HepG2 (cell line): ENCODE results near the gene HLF. TPM values are rescaled to one million over a fixed set of nuclear protein-coding genes. Genes with fewer than 3 reads are reported as not detected.

Experiments used
- FOXJ3 ChIP-seq: sonication (generic); formaldehyde crosslinking; IDR thresholded peaks from 2 replicates; pipeline ENCODE4 v1.4.0; 2020; ENCODE audit warnings: missing genetic modification reagents, mild to moderate bottlenecking, borderline replicate concordance
- HDAC6 ChIP-seq: fragments of 200-600 bp; sonication (generic); IDR thresholded peaks from 2 replicates; pipeline ENCODE4 v1.7.0; 2017; ENCODE audit warnings: mild to moderate bottlenecking, antibody characterized with exemption, low read length, low read depth
- HNRNPLL ChIP-seq: fragments of 200-400 bp; formaldehyde crosslinking; IDR thresholded peaks from 2 replicates; pipeline ENCODE4 v1.6.1; 2017; ENCODE audit warnings: mild to moderate bottlenecking, low read depth, low read length; ENCODE audit not compliant: poor library complexity, severe bottlenecking
- HOXA9 ChIP-seq: sonication (generic); formaldehyde crosslinking; IDR thresholded peaks from 2 replicates; pipeline ENCODE4 v1.8.1; 2022; ENCODE audit warnings: missing genetic modification reagents, mild to moderate bottlenecking, moderate library complexity, borderline replicate concordance
- KAT8 ChIP-seq: IDR thresholded peaks from 2 replicates; pipeline ENCODE4 v1.6.1; 2016; ENCODE audit warnings: missing genetic modification reagents, missing compliant biosample characterization
- MTF1 ChIP-seq: sonication (generic); formaldehyde crosslinking; IDR thresholded peaks from 2 replicates; pipeline ENCODE4 v1.5.0; 2020; ENCODE audit warnings: missing genetic modification reagents
- NAIF1 ChIP-seq: sonication (generic); formaldehyde crosslinking; IDR thresholded peaks from 2 replicates; pipeline ENCODE4 v1.5.0; 2020; ENCODE audit warnings: mild to moderate bottlenecking, missing genetic modification reagents, borderline replicate concordance
- NFKB2 ChIP-seq: sonication (generic); formaldehyde crosslinking; IDR thresholded peaks from 2 replicates; pipeline ENCODE4 v1.4.0; 2020; ENCODE audit warnings: missing genetic modification reagents, borderline replicate concordance
- PRDM10 ChIP-seq: sonication (generic); formaldehyde crosslinking; IDR thresholded peaks from 2 replicates; pipeline ENCODE4 v1.4.0; 2020; ENCODE audit warnings: low read depth, missing genetic modification reagents
- RBFOX2 ChIP-seq: fragments of 200-400 bp; formaldehyde crosslinking; IDR thresholded peaks from 2 replicates; pipeline ENCODE4 v1.6.1; 2017; ENCODE audit warnings: low read depth, mild to moderate bottlenecking, low read length
- RBM39 ChIP-seq: fragments of 200-400 bp; formaldehyde crosslinking; IDR thresholded peaks from one replicate; pipeline ENCODE4 v1.6.1; 2018; ENCODE audit warnings: antibody characterized with exemption, mild to moderate bottlenecking, low read depth, low read length; ENCODE audit not compliant: poor library complexity, severe bottlenecking
- RFXAP ChIP-seq: sonication (generic); formaldehyde crosslinking; IDR thresholded peaks from 2 replicates; pipeline ENCODE4 v1.4.0; 2020; ENCODE audit warnings: missing genetic modification reagents, borderline replicate concordance
- SATB2 ChIP-seq: sonication (generic); formaldehyde crosslinking; IDR thresholded peaks from 2 replicates; pipeline ENCODE4 v1.5.0; 2020; ENCODE audit warnings: missing genetic modification reagents
- TAF15 ChIP-seq: fragments of 200-400 bp; formaldehyde crosslinking; IDR thresholded peaks from one replicate; pipeline ENCODE4 v1.6.1; 2018; ENCODE audit warnings: mild to moderate bottlenecking, low read depth, low read length; ENCODE audit not compliant: poor library complexity, severe bottlenecking
- TCF12 ChIP-seq, 2 experiments: fragments of 450-650 bp in 1 of 2; sonication (generic) in 1 of 2; formaldehyde crosslinking in 1 of 2; IDR thresholded peaks; 2 replicates each; pipeline versions ENCODE4 v1.6.1 to v1.8.0; 2017 to 2022; ENCODE audit warnings: antibody characterized with exemption in 1 of 2, mild to moderate bottlenecking in 1 of 2, missing genetic modification reagents in 1 of 2, moderate library complexity in 1 of 2
- WIZ ChIP-seq: sonication (generic); formaldehyde crosslinking; IDR thresholded peaks from 2 replicates; pipeline ENCODE4 v1.5.1; 2020; ENCODE audit warnings: mild to moderate bottlenecking, missing genetic modification reagents
- ZFX ChIP-seq: sonication (generic); formaldehyde crosslinking; IDR thresholded peaks from 2 replicates; pipeline ENCODE4 v1.4.0; 2020; ENCODE audit warnings: mild to moderate bottlenecking, low read depth, missing genetic modification reagents, moderate library complexity
- ZNF263 ChIP-seq: sonication (generic); formaldehyde crosslinking; IDR thresholded peaks from 2 replicates; pipeline ENCODE4 v1.4.0; 2020; ENCODE audit warnings: missing genetic modification reagents
- ZNF326 ChIP-seq: sonication (generic); formaldehyde crosslinking; IDR thresholded peaks from 2 replicates; pipeline ENCODE4 v1.4.0; 2020; ENCODE audit warnings: missing genetic modification reagents, borderline replicate concordance
- polyA plus RNA-seq, 8 experiments: library from polyadenylated mRNA; depleted of rRNA in 3 of 8; stranded (reverse) in 7 of 8; unstranded in 1 of 8; fragments of >200 nt; fragmentation: Illumina TruSeq in 4 of 8; extraction: Trizol in 4 of 8; gene quantifications; 2 replicates each; pipeline versions ENCODE4 v1.2.1 to v1.2.3, GENCODE V29; 2011 to 2016; ENCODE audit warnings: low read depth in 4 of 8, missing spikeins in 1 of 8, mixed read lengths in 1 of 8; ENCODE audit not compliant: insufficient read depth in 1 of 8
- total RNA-seq, 5 experiments: library from RNA; depleted of rRNA; stranded (reverse); fragments of >200 nt; fragmentation: Illumina TruSeq; extraction: Trizol; gene quantifications; 2 replicates each; pipeline ENCODE4 v1.2.3, GENCODE V29; 2016; ENCODE audit warnings: low read depth in 1 of 5
- TF ChIP-seq, protein P1 (sequence below): sonication (generic); formaldehyde crosslinking; IDR thresholded peaks from 2 replicates; pipeline ENCODE4 v1.8.0; 2022; ENCODE audit warnings: missing genetic modification reagents, mild to moderate bottlenecking, borderline replicate concordance

HLF gene
- total and polyA plus RNA-seq, 2 of the 13 experiments (the other 11 are each of a cell fraction or from before 2014, with no cell fraction given) = 202 to 346 TPM

- TF ChIP-seq, protein P1, sequence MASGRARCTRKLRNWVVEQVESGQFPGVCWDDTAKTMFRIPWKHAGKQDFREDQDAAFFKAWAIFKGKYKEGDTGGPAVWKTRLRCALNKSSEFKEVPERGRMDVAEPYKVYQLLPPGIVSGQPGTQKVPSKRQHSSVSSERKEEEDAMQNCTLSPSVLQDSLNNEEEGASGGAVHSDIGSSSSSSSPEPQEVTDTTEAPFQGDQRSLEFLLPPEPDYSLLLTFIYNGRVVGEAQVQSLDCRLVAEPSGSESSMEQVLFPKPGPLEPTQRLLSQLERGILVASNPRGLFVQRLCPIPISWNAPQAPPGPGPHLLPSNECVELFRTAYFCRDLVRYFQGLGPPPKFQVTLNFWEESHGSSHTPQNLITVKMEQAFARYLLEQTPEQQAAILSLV (CRISPR knock-in tag) = 0 out of 2 replicates have a peak, but pooled peaks have one; percentile 4
- TF ChIP-seq ZNF263 (CRISPR knock-in tag) = peak; percentile 91
- 0 out of 2 replicates have a peak, but pooled peaks have one; percentile 38 for TF ChIP-seq MTF1 (CRISPR knock-in tag)
- TF ChIP-seq RFXAP (CRISPR knock-in tag) = 0 out of 2 replicates have a peak, but pooled peaks have one; percentile 6
- no peak for TF ChIP-seq HNRNPLL
- no peak for TF ChIP-seq ZFX (CRISPR knock-in tag)
- TF ChIP-seq RBM39 = peak; percentile 82
- peak; percentile 47; the same call in 1 of the 2 replicates for TF ChIP-seq HOXA9 (CRISPR knock-in tag)
- TF ChIP-seq RBFOX2 = peak; percentile 97
- TF ChIP-seq HDAC6 = 0 out of 2 replicates have a peak, but pooled peaks have one; percentile 61
- no peak for TF ChIP-seq NAIF1 (CRISPR knock-in tag)
- TF ChIP-seq TCF12 (IDR thresholded peaks at IDR 0.05) = no peak
- TF ChIP-seq TCF12 (CRISPR knock-in tag; IDR thresholded peaks at IDR 0.05) = peak; percentile 53; the same call in 1 of the 2 replicates
- TF ChIP-seq FOXJ3 (CRISPR knock-in tag) = no peak
- TF ChIP-seq PRDM10 (CRISPR knock-in tag) = 0 out of 2 replicates have a peak, but pooled peaks have one; percentile 3
- peak; percentile 8; the same call in 1 of the 2 replicates for TF ChIP-seq NFKB2 (CRISPR knock-in tag)
- TF ChIP-seq WIZ = no peak
- TF ChIP-seq TAF15 = peak; percentile 91
- TF ChIP-seq KAT8 (CRISPR knock-in tag) = no peak
- TF ChIP-seq SATB2 (CRISPR knock-in tag) = peak; percentile 78; the same call in 1 of the 2 replicates
- peak; percentile 38; the same call in 1 of the 2 replicates for TF ChIP-seq ZNF326 (CRISPR knock-in tag)
Observed at GRCh38 chr17:55265311-55266021, 706 bp downstream of the HLF start (continued).
